K562 (cell line): ENCODE data around the gene CREB3L1. TPM values are rescaled to one million over a fixed set of nuclear protein-coding genes. Genes with fewer than 3 reads are reported as not detected.

Experiments
- CEBPG ChIP-seq, 3 experiments: fragments of 200-800 bp in 1 of 3; sonication (Bioruptor generic) in 1 of 3; sonication (generic) in 1 of 3; formaldehyde crosslinking in 1 of 3; IDR thresholded peaks in 2 of 3; conservative IDR thresholded peaks in 1 of 3; 2 replicates each; pipeline versions ENCODE4 v1.6.1 to v1.8.0; 2016 to 2022; ENCODE audit warnings: missing compliant biosample characterization in 2 of 3, missing genetic modification characterization in 2 of 3, mild to moderate bottlenecking in 1 of 3, missing genetic modification reagents in 1 of 3
- KLF1 ChIP-seq: fragments of 450-650 bp; IDR thresholded peaks from 2 replicates; pipeline ENCODE4 v1.6.1; 2016; ENCODE audit warnings: missing genetic modification characterization, missing compliant biosample characterization
- MBD2 ChIP-seq: sonication (generic); IDR thresholded peaks from 2 replicates; pipeline ENCODE4 v1.6.1; 2016; ENCODE audit warnings: low read depth, borderline replicate concordance
- RFX7 ChIP-seq: fragments of 250-450 bp; sonication (Bioruptor Pico); IDR thresholded peaks from 2 replicates; pipeline ENCODE4 v1.5.1; 2021; ENCODE audit warnings: mild to moderate bottlenecking
- SMAD1 ChIP-seq: fragments of 150-350 bp; IDR thresholded peaks from 2 replicates; pipeline ENCODE4 v1.6.1; 2014; ENCODE audit warnings: low read length, low read depth; ENCODE audit not compliant: partially characterized antibody
- XRCC4 ChIP-seq: IDR thresholded peaks from one replicate; pipeline ENCODE4 v1.6.1; 2011; ENCODE audit not compliant: insufficient read depth, insufficient read length; ENCODE audit errors: extremely low read depth
- ZFX ChIP-seq: sonication (generic); formaldehyde crosslinking; IDR thresholded peaks from 2 replicates; pipeline ENCODE4 v1.8.0; 2022; ENCODE audit warnings: mild to moderate bottlenecking, missing genetic modification reagents, moderate library complexity
- ZKSCAN8 ChIP-seq: fragments of 200-800 bp; sonication (Bioruptor generic); IDR thresholded peaks from 2 replicates; pipeline ENCODE4 v1.6.1; 2016; ENCODE audit warnings: missing genetic modification characterization, missing compliant biosample characterization
- polyA plus RNA-seq, 8 experiments: library from polyadenylated mRNA; depleted of rRNA in 4 of 8; stranded (reverse) in 5 of 8; unstranded in 3 of 8; fragments of >200 nt; fragmentation: Nextera tagmentation in 2 of 8; fragmentation: Illumina TruSeq in 1 of 8; extraction: Ambion mirVana in 2 of 8; extraction: Trizol in 1 of 8; gene quantifications; 2 replicates each; pipeline versions ENCODE4 v1.2.1 to v1.2.3, GENCODE V29; 2011 to 2014; ENCODE audit warnings: inconsistent platforms in 1 of 8, missing spikeins in 1 of 8
- total RNA-seq, 7 experiments: library from RNA; depleted of rRNA in 6 of 7; stranded (reverse); fragments of >200 nt in 6 of 7; fragmentation: Illumina TruSeq in 2 of 7; extraction: Trizol in 2 of 7; gene quantifications; 2 replicates each; pipeline versions ENCODE4 v1.2.1 to v1.2.3, GENCODE V29; 2011 to 2021; ENCODE audit warnings: low replicate concordance in 1 of 7
- TF ChIP-seq, protein P1 (sequence below): fragments of 450-650 bp; formaldehyde crosslinking; conservative IDR thresholded peaks from 2 replicates; pipeline ENCODE4 v1.4.0; 2022; ENCODE audit warnings: mild to moderate bottlenecking, missing genetic modification characterization
- TF ChIP-seq, protein P2 (sequence below): fragments of 450-650 bp; IDR thresholded peaks from 2 replicates; pipeline ENCODE4 v1.7.1; 2018; ENCODE audit warnings: mild to moderate bottlenecking, low read depth; ENCODE audit not compliant: partially characterized antibody
- TF ChIP-seq, protein P3 (sequence below): sonication (generic); formaldehyde crosslinking; IDR thresholded peaks from 2 replicates; pipeline ENCODE4 v1.8.0; 2022; ENCODE audit warnings: missing genetic modification reagents, mild to moderate bottlenecking, borderline replicate concordance
- TF ChIP-seq, protein P4 (sequence below): sonication (generic); formaldehyde crosslinking; IDR thresholded peaks from 2 replicates; pipeline ENCODE4 v1.8.0; 2022; ENCODE audit warnings: missing genetic modification reagents, mild to moderate bottlenecking, borderline replicate concordance
- TF ChIP-seq, protein P5 (sequence below): fragments of 250-450 bp; sonication (Bioruptor Pico); IDR thresholded peaks from 2 replicates; pipeline ENCODE4 v1.8.0; 2021; ENCODE audit warnings: moderate library complexity, mild to moderate bottlenecking, inconsistent platforms
- TF ChIP-seq, protein P6 (sequence below): fragments of 450-650 bp; formaldehyde crosslinking; IDR thresholded peaks from 2 replicates; pipeline ENCODE4 v1.4.0; 2022; ENCODE audit warnings: missing genetic modification characterization
- TF ChIP-seq, protein P7 (sequence below): fragments of 200-800 bp; sonication (Bioruptor generic); IDR thresholded peaks from 2 replicates; pipeline ENCODE4 v1.6.1; 2017; ENCODE audit warnings: missing genetic modification characterization, missing compliant biosample characterization

The CREB3L1 gene
- total and polyA plus RNA-seq, 9 of the 15 experiments (the other 6 are each of a cell fraction or from before 2014, with no cell fraction given) = 1.2 to 27.6 (median 3.7) TPM

DNA sequence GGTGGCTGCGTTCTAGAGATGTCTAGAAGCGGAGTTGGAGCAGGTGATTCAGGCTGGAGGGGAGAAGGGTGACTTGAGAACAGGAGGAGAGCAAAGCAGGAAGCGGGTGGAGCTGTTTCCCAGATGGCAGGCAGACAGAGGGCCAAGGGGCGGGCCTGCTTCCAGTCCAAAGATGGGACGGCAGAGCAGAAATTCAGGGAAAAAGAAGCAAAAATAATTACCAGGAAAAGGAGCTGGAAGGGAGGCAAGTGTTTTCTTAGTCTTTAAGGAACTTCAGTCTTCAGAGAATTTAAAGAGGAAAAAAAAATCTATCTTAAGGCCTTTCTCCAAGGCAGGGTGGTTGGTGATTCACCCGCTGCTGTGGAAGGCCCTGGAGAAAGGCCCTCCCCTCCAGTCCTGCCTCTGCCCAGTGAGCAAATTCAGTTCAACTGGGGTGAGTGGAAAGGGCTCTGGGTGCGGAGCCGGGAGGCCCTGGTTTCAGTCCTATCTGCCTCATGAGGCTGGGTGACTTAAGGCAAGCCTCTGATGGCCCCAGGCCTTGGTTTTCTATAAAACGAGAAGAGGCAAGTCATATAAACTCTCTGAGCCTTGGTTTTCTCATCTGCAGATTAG is 4.5 kb upstream of the CREB3L1 start (continued):
- TF ChIP-seq, protein P1, sequence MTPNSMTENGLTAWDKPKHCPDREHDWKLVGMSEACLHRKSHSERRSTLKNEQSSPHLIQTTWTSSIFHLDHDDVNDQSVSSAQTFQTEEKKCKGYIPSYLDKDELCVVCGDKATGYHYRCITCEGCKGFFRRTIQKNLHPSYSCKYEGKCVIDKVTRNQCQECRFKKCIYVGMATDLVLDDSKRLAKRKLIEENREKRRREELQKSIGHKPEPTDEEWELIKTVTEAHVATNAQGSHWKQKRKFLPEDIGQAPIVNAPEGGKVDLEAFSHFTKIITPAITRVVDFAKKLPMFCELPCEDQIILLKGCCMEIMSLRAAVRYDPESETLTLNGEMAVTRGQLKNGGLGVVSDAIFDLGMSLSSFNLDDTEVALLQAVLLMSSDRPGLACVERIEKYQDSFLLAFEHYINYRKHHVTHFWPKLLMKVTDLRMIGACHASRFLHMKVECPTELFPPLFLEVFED = peak; percentile 49; the same call in 1 of the 2 replicates
- TF ChIP-seq, protein P2, sequence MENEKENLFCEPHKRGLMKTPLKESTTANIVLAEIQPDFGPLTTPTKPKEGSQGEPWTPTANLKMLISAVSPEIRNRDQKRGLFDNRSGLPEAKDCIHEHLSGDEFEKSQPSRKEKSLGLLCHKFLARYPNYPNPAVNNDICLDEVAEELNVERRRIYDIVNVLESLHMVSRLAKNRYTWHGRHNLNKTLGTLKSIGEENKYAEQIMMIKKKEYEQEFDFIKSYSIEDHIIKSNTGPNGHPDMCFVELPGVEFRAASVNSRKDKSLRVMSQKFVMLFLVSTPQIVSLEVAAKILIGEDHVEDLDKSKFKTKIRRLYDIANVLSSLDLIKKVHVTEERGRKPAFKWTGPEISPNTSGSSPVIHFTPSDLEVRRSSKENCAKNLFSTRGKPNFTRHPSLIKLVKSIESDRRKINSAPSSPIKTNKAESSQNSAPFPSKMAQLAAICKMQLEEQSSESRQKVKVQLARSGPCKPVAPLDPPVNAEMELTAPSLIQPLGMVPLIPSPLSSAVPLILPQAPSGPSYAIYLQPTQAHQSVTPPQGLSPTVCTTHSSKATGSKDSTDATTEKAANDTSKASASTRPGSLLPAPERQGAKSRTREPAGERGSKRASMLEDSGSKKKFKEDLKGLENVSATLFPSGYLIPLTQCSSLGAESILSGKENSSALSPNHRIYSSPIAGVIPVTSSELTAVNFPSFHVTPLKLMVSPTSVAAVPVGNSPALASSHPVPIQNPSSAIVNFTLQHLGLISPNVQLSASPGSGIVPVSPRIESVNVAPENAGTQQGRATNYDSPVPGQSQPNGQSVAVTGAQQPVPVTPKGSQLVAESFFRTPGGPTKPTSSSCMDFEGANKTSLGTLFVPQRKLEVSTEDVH = no peak
- TF ChIP-seq XRCC4 (no peak), ZKSCAN8 (CRISPR knock-in tag) (0 out of 2 replicates have a peak, but pooled peaks have one; percentile 8), CEBPG (CRISPR knock-in tag; IDR thresholded peaks at IDR 0.05) (no peak), CEBPG (tag; conservative IDR thresholded peaks at IDR 0.05 in 1 of 2, IDR thresholded peaks at IDR 0.05 in 1 of 2) (no peak), MBD2 (no peak), RFX7 (CRISPR knock-in tag) (no peak), KLF1 (tag) (no peak), SMAD1 (no peak), ZFX (CRISPR knock-in tag) (peak; percentile 52)
- TF ChIP-seq, protein P3, sequence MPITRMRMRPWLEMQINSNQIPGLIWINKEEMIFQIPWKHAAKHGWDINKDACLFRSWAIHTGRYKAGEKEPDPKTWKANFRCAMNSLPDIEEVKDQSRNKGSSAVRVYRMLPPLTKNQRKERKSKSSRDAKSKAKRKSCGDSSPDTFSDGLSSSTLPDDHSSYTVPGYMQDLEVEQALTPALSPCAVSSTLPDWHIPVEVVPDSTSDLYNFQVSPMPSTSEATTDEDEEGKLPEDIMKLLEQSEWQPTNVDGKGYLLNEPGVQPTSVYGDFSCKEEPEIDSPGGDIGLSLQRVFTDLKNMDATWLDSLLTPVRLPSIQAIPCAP (CRISPR knock-in tag) = no peak
- TF ChIP-seq, protein P4, sequence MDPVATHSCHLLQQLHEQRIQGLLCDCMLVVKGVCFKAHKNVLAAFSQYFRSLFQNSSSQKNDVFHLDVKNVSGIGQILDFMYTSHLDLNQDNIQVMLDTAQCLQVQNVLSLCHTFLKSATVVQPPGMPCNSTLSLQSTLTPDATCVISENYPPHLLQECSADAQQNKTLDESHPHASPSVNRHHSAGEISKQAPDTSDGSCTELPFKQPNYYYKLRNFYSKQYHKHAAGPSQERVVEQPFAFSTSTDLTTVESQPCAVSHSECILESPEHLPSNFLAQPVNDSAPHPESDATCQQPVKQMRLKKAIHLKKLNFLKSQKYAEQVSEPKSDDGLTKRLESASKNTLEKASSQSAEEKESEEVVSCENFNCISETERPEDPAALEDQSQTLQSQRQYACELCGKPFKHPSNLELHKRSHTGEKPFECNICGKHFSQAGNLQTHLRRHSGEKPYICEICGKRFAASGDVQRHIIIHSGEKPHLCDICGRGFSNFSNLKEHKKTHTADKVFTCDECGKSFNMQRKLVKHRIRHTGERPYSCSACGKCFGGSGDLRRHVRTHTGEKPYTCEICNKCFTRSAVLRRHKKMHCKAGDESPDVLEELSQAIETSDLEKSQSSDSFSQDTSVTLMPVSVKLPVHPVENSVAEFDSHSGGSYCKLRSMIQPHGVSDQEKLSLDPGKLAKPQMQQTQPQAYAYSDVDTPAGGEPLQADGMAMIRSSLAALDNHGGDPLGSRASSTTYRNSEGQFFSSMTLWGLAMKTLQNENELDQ (CRISPR knock-in tag) = no peak
- TF ChIP-seq, protein P5, sequence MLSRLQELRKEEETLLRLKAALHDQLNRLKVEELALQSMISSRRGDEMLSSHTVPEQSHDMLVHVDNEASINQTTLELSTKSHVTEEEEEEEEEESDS (CRISPR knock-in tag) = no peak
- TF ChIP-seq, protein P6, sequence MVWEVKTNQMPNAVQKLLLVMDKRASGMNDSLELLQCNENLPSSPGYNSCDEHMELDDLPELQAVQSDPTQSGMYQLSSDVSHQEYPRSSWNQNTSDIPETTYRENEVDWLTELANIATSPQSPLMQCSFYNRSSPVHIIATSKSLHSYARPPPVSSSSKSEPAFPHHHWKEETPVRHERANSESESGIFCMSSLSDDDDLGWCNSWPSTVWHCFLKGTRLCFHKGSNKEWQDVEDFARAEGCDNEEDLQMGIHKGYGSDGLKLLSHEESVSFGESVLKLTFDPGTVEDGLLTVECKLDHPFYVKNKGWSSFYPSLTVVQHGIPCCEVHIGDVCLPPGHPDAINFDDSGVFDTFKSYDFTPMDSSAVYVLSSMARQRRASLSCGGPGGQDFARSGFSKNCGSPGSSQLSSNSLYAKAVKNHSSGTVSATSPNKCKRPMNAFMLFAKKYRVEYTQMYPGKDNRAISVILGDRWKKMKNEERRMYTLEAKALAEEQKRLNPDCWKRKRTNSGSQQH = no peak
- TF ChIP-seq, protein P7, sequence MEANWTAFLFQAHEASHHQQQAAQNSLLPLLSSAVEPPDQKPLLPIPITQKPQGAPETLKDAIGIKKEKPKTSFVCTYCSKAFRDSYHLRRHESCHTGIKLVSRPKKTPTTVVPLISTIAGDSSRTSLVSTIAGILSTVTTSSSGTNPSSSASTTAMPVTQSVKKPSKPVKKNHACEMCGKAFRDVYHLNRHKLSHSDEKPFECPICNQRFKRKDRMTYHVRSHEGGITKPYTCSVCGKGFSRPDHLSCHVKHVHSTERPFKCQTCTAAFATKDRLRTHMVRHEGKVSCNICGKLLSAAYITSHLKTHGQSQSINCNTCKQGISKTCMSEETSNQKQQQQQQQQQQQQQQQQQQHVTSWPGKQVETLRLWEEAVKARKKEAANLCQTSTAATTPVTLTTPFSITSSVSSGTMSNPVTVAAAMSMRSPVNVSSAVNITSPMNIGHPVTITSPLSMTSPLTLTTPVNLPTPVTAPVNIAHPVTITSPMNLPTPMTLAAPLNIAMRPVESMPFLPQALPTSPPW (CRISPR knock-in tag) = peak; percentile 24; the same call in 1 of the 2 replicates
